GM12864 (cell line): ENCODE measurements around the gene CYFIP1.

ENCODE experiments used
- DNase-seq: peaks from one replicate; pipeline ENCODE4 v3.0.0-alpha.2; 2011; ENCODE audit warnings: low read depth
- H3K4me3 ChIP-seq: 2 replicates; pipeline ENCODE4 v1.5.1; 2011; ENCODE audit warnings: mild to moderate bottlenecking, low read depth, low read length, control low read depth
- CTCF ChIP-seq: IDR thresholded peaks from 2 replicates; pipeline ENCODE4 v1.5.1; 2011; ENCODE audit warnings: low read depth, mild to moderate bottlenecking, moderate library complexity, low read length, control low read depth, inconsistent platforms; ENCODE audit errors: missing control alignments

CYFIP1 gene

GRCh38 chr15:22917556-22917955, 62.6 kb downstream of the CYFIP1 start:
- no peak for DNase-seq
- H3K4me3 ChIP-seq = no peak overlapping the region
- TF ChIP-seq CTCF = no peak

GRCh38 chr15:22916606-22917350, 63.4 kb downstream of the CYFIP1 start:
- no peak for DNase-seq
- no peak overlapping the region for H3K4me3 ChIP-seq
- TF ChIP-seq CTCF = no peak

GRCh38 chr15:22915866-22916515, 64.2 kb downstream of the CYFIP1 start:
- no peak overlapping the region for H3K4me3 ChIP-seq
- no peak for TF ChIP-seq CTCF
- no peak for DNase-seq

GRCh38 chr15:22913646-22914380, 66.4 kb downstream of the CYFIP1 start:
- TF ChIP-seq CTCF = no peak
- H3K4me3 ChIP-seq = no peak overlapping the region
- DNase-seq = no peak

- H3K4me3 ChIP-seq = no peak overlapping the region
- no peak for TF ChIP-seq CTCF
- no peak for DNase-seq
Measured at GRCh38 chr15:22912256-22912655, 67.9 kb downstream of the CYFIP1 start.

- TF ChIP-seq CTCF = no peak
- no peak overlapping the region for H3K4me3 ChIP-seq
- no peak for DNase-seq
Measured at GRCh38 chr15:22911306-22911705, 68.9 kb downstream of the CYFIP1 start.
